ENCODE measurements around the gene MUTYH.
"Not testable (repeated sequence)": the region's sequence is repeated elsewhere in the genome, so short reads cannot be mapped to it uniquely, and the experiment has no call there.

The MUTYH gene

DNA sequence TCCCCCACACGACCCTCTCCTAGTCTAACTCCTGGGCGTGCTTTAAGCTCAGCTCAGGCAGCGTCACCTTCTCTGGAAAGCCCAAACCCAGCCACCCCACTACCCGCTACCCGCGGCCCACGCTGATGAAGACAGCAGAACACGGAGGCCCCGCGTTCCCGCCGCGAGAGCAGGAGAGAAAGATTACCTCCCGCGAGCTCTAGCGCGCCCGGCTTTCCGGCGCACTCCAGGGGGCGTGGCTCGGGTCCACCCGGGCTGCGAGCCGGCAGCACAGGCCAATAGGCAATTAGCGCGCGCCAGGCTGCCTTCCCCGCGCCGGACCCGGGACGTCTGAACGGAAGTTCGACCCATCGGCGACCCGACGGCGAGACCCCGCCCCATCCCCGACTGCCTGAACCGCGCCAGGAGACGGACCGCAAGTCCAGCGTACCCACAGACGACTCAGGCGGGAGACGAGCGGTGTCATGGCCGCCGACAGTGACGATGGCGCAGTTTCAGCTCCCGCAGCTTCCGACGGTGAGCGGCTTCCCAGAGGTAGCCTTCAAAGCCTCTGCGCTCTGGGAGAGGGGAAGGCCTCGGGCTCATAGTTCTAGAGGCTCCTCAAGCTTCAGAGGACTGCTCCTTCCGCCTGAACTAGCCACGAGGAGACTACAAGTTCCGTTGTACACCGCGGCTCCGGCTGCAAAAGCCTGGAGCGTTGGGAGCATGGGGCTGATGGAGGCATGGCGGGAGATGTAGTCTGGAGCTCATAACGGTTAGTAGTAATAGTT, at the start of gene MUTYH, which contains the start of gene TOE1:
Gene MUTYH, minus strand, starts transcription at position 652 of the 770 bp plus-strand sequence. CDS start 5,935 bp downstream, outside the sequence.
Gene TOE1, plus strand, starts transcription at position 382 of the 770 bp plus-strand sequence. Its CDS starts 83 bp downstream, at position 465.
- peak; percentile 51 for DNase-seq (ENCODE audit: low read depth)
- TF ChIP-seq, protein P1, sequence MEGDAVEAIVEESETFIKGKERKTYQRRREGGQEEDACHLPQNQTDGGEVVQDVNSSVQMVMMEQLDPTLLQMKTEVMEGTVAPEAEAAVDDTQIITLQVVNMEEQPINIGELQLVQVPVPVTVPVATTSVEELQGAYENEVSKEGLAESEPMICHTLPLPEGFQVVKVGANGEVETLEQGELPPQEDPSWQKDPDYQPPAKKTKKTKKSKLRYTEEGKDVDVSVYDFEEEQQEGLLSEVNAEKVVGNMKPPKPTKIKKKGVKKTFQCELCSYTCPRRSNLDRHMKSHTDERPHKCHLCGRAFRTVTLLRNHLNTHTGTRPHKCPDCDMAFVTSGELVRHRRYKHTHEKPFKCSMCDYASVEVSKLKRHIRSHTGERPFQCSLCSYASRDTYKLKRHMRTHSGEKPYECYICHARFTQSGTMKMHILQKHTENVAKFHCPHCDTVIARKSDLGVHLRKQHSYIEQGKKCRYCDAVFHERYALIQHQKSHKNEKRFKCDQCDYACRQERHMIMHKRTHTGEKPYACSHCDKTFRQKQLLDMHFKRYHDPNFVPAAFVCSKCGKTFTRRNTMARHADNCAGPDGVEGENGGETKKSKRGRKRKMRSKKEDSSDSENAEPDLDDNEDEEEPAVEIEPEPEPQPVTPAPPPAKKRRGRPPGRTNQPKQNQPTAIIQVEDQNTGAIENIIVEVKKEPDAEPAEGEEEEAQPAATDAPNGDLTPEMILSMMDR (IDR thresholded peaks at IDR 0.05; ENCODE audit: control insufficient read depth, insufficient read depth, low read depth, low read length, missing control alignments), result no peak
- peak within 1 kb of the TSS; percentile 82 for H3K4me3 ChIP-seq (ENCODE audit: control insufficient read depth, low read depth, low read length)

DNA sequence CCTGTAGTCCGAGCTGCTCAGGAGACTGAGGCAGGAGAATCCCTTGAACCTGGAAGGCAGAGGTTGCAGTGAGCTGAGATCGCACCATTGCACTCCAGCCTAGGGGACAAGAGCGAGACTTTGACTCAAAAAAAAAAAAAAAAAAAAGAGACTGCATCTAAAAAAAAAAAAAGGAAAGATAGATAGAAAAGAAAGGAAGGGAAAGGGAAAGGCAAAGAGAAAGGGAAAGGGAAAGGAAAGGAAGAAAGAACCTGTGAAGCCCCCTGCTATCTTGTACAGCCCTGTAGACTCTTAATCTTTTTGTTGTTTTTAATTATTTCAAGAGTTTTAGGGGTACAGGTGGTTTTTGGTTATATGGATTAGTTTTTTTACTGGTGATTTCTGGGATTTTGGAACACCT, 46.0 kb upstream of the MUTYH start:
- TF ChIP-seq, protein P1 (IDR thresholded peaks at IDR 0.05; ENCODE audit: control insufficient read depth, insufficient read depth, low read depth, low read length, missing control alignments), result no peak
- DNase-seq (ENCODE audit: low read depth), result no peak
- no peak overlapping the region for H3K4me3 ChIP-seq (ENCODE audit: control insufficient read depth, low read depth, low read length)

- no peak overlapping the region for H3K4me3 ChIP-seq (ENCODE audit: control insufficient read depth, low read depth, low read length)
- DNase-seq (ENCODE audit: low read depth), result no peak
- TF ChIP-seq, protein P1 (IDR thresholded peaks at IDR 0.05; ENCODE audit: control insufficient read depth, insufficient read depth, low read depth, low read length, missing control alignments), result no peak
These were observed 45.1 kb upstream of the MUTYH start for GRCh38 chr1:45385302-45385701.

GRCh38 chr1:45384213-45384612, 44.0 kb upstream of the MUTYH start:
- not testable (repeated sequence) for H3K4me3 ChIP-seq (ENCODE audit: control insufficient read depth, low read depth, low read length); DNase-seq (ENCODE audit: low read depth)

- TF ChIP-seq, protein P1 (IDR thresholded peaks at IDR 0.05; ENCODE audit: control insufficient read depth, insufficient read depth, low read depth, low read length, missing control alignments), result no peak
- no peak overlapping the region for H3K4me3 ChIP-seq (ENCODE audit: control insufficient read depth, low read depth, low read length)
- DNase-seq (ENCODE audit: low read depth), result no peak
These were observed 43.0 kb upstream of the MUTYH start for GRCh38 chr1:45383191-45383590.

- H3K4me3 ChIP-seq (ENCODE audit: control insufficient read depth, low read depth, low read length), result no peak overlapping the region
- TF ChIP-seq, protein P1 (IDR thresholded peaks at IDR 0.05; ENCODE audit: control insufficient read depth, insufficient read depth, low read depth, low read length, missing control alignments), result no peak
- no peak for DNase-seq (ENCODE audit: low read depth)
These were observed 41.0 kb upstream of the MUTYH start for GRCh38 chr1:45381243-45381642.

GRCh38 chr1:45380730-45381129, 40.5 kb upstream of the MUTYH start:
- TF ChIP-seq, protein P1 (IDR thresholded peaks at IDR 0.05; ENCODE audit: control insufficient read depth, insufficient read depth, low read depth, low read length, missing control alignments), result no peak
- H3K4me3 ChIP-seq (ENCODE audit: control insufficient read depth, low read depth, low read length), result no peak overlapping the region
- DNase-seq (ENCODE audit: low read depth), result no peak

All from AG09309 (cell line).